H1 (cell line): ENCODE data around the gene TMEM269. TPM values are rescaled to one million over a fixed set of nuclear protein-coding genes. Genes with fewer than 3 reads are reported as not detected.

Source experiments
- CTCF ChIA-PET: fragments of 300-600 bp; sonication (Branson Sonifier 250); formaldehyde crosslinking; loops from one replicate; lab custom pipeline; 2021; ENCODE audit not compliant: partially characterized antibody; lab: Charles Lee
- POLR2A ChIA-PET: fragments of 300-600 bp; sonication (Branson Sonifier 250); formaldehyde crosslinking; loops from one replicate; lab custom pipeline; 2021; ENCODE audit warnings: inconsistent platforms; ENCODE audit not compliant: partially characterized antibody; lab: Charles Lee
- DNase-seq, 2 experiments: peaks; one replicate each; pipeline versions ENCODE4 v3.0.0 to v3.0.0-alpha.2; 2010 to 2022; ENCODE audit warnings: low spot score in 2 of 2, low read depth in 1 of 2, mixed read lengths in 1 of 2
- FAIRE-seq: peaks from 2 replicates; lab custom pipeline; 2011; peaks lifted over from hg19 to GRCh38; lab: Jason Lieb, UNC
- H2AFZ ChIP-seq: 2 replicates; pipeline ENCODE4 v1.8.1; 2012; ENCODE audit warnings: low read length, inconsistent platforms
- H2AK5ac ChIP-seq: 2 replicates; pipeline ENCODE4 v1.6.1; 2013; ENCODE audit warnings: low read depth, low read length
- H2BK120ac ChIP-seq: replicated peaks from 2 replicates; pipeline ENCODE3; 2013; ENCODE audit warnings: low read depth, low read length, inconsistent platforms
- H2BK12ac ChIP-seq: 2 replicates; pipeline ENCODE4 v1.6.1; 2013; ENCODE audit warnings: low read depth, low read length
- H2BK15ac ChIP-seq: 2 replicates; pipeline ENCODE4 v1.6.1; 2013; ENCODE audit warnings: low read length
- H2BK20ac ChIP-seq: 2 replicates; pipeline ENCODE4 v1.6.1; 2013; ENCODE audit warnings: low read length
- H2BK5ac ChIP-seq: 2 replicates; pipeline ENCODE4 v1.6.1; 2013; ENCODE audit warnings: low read depth, low read length
- H3K14ac ChIP-seq: 2 replicates; pipeline ENCODE4 v1.6.1; 2013; ENCODE audit warnings: inconsistent platforms; ENCODE audit not compliant: insufficient read length
- H3K18ac ChIP-seq: 2 replicates; pipeline ENCODE4 v1.6.1; 2013; ENCODE audit warnings: low read length; ENCODE audit errors: extremely low read depth
- H3K23ac ChIP-seq: 2 replicates; pipeline ENCODE4 v1.6.1; 2013; ENCODE audit warnings: inconsistent platforms; ENCODE audit not compliant: insufficient read length
- H3K23me2 ChIP-seq: 2 replicates; pipeline ENCODE4 v1.6.1; 2013; ENCODE audit warnings: low read depth, low read length
- H3K27ac ChIP-seq: 2 replicates; pipeline ENCODE4 v1.6.1; 2011; ENCODE audit warnings: low read depth, low read length, inconsistent platforms
- H3K27me3 ChIP-seq, 4 experiments: replicated peaks in 1 of 4; 1 replicate in 1 of 4; 2 replicates in 3 of 4; pipeline versions ENCODE4 v1.6.1 to v1.8.1; 2011 to 2013; ENCODE audit warnings: low read length in 3 of 4, mild to moderate bottlenecking in 3 of 4, inconsistent platforms in 2 of 4, mixed read lengths in 2 of 4, moderate library complexity in 1 of 4; ENCODE audit not compliant: control insufficient read depth in 3 of 4, insufficient read depth in 3 of 4; ENCODE audit errors: extremely low read depth in 1 of 4
- H3K36me3 ChIP-seq, 4 experiments: 2 replicates each; pipeline versions ENCODE4 v1.6.1 to v1.8.1; 2011 to 2013; ENCODE audit warnings: mild to moderate bottlenecking in 4 of 4, low read length in 3 of 4, moderate library complexity in 2 of 4, control low read depth in 1 of 4, inconsistent platforms in 1 of 4; ENCODE audit not compliant: insufficient read depth in 4 of 4, control insufficient read depth in 2 of 4
- H3K4ac ChIP-seq: replicated peaks from 2 replicates; pipeline ENCODE3; 2013; ENCODE audit warnings: low read length, low read depth, mixed read lengths, inconsistent platforms; ENCODE audit not compliant: insufficient read length
- H3K4me1 ChIP-seq, 4 experiments: replicated peaks in 1 of 4; 1 replicate in 1 of 4; 2 replicates in 3 of 4; pipeline versions ENCODE4 v1.6.1 to v1.8.1; 2011 to 2013; ENCODE audit warnings: low read length in 3 of 4, inconsistent platforms in 2 of 4, mixed read lengths in 1 of 4; ENCODE audit not compliant: insufficient read depth in 4 of 4, control insufficient read depth in 3 of 4
- H3K4me2 ChIP-seq, 2 experiments: 2 replicates each; pipeline versions ENCODE4 v1.6.1 to v1.8.1; 2011 to 2013; ENCODE audit warnings: low read depth in 2 of 2, low read length in 2 of 2, control low read depth in 1 of 2, inconsistent platforms in 1 of 2, mild to moderate bottlenecking in 1 of 2; ENCODE audit not compliant: insufficient read depth in 1 of 2
- H3K4me3 ChIP-seq, 4 experiments: fragments of 200-600, 300-600 bp in 1 of 4; sonication (generic), shearing (Covaris generic), sonication (Bioruptor Twin) in 1 of 4; 2 replicates each; pipeline versions ENCODE4 v1.5.1 to v1.8.1; 2011 to 2016; ENCODE audit warnings: low read length in 4 of 4, low read depth in 3 of 4, control low read depth in 2 of 4, inconsistent platforms in 2 of 4, mild to moderate bottlenecking in 2 of 4, mixed read lengths in 1 of 4, moderate library complexity in 1 of 4; ENCODE audit not compliant: insufficient read depth in 2 of 4; ENCODE audit errors: extremely low read depth in 1 of 4
- H3K56ac ChIP-seq: replicated peaks from 2 replicates; pipeline ENCODE3; 2013; ENCODE audit warnings: low read depth, mild to moderate bottlenecking, mixed read lengths, low read length, inconsistent platforms; ENCODE audit not compliant: insufficient read length
- H3K79me1 ChIP-seq: 2 replicates; pipeline ENCODE4 v1.6.1; 2013; ENCODE audit warnings: low read depth, low read length, control low read depth
- H3K79me2 ChIP-seq, 2 experiments: 2 replicates each; pipeline versions ENCODE4 v1.6.1 to v1.8.1; 2012 to 2013; ENCODE audit warnings: low read length in 2 of 2, mild to moderate bottlenecking in 2 of 2, inconsistent platforms in 1 of 2; ENCODE audit not compliant: insufficient read depth in 2 of 2, control insufficient read depth in 1 of 2
- H3K9ac ChIP-seq, 4 experiments: replicated peaks in 1 of 4; 1 replicate in 1 of 4; 2 replicates in 3 of 4; pipeline versions ENCODE4 v1.6.1 to v1.8.1; 2011 to 2013; ENCODE audit warnings: low read depth in 3 of 4, low read length in 3 of 4, control low read depth in 2 of 4, mild to moderate bottlenecking in 2 of 4, moderate library complexity in 2 of 4, inconsistent platforms in 1 of 4; ENCODE audit errors: extremely low read depth in 1 of 4
- H3K9me3 ChIP-seq, 2 experiments: 2 replicates each; pipeline versions ENCODE4 v1.6.1 to v1.8.1; 2012 to 2013; ENCODE audit warnings: mild to moderate bottlenecking in 2 of 2, moderate library complexity in 2 of 2, control low read depth in 1 of 2, inconsistent platforms in 1 of 2, low read depth in 1 of 2, low read length in 1 of 2, mixed read lengths in 1 of 2; ENCODE audit not compliant: insufficient read depth in 2 of 2
- H4K20me1 ChIP-seq, 2 experiments: replicated peaks in 1 of 2; 2 replicates each; pipeline versions ENCODE3 to v1.8.1; 2011 to 2013; ENCODE audit warnings: inconsistent platforms in 2 of 2, low read length in 2 of 2, mild to moderate bottlenecking in 1 of 2; ENCODE audit not compliant: insufficient read depth in 2 of 2, control insufficient read depth in 1 of 2
- H4K5ac ChIP-seq: 2 replicates; pipeline ENCODE4 v1.6.1; 2013; ENCODE audit warnings: low read length, low read depth, mixed read lengths, inconsistent platforms; ENCODE audit not compliant: insufficient read length
- H4K8ac ChIP-seq: 2 replicates; pipeline ENCODE4 v1.8.0; 2013; ENCODE audit warnings: mild to moderate bottlenecking, moderate library complexity, low read length, inconsistent platforms; ENCODE audit not compliant: insufficient read depth; ENCODE audit errors: extremely low read depth
- H4K91ac ChIP-seq: replicated peaks from 2 replicates; pipeline ENCODE3; 2013; ENCODE audit warnings: low read length, mixed read lengths, inconsistent platforms; ENCODE audit not compliant: insufficient read length
- BACH1 ChIP-seq: IDR thresholded peaks from 2 replicates; pipeline ENCODE4 v1.6.1; 2012; ENCODE audit warnings: low read length, improper control_type of control experiment
- CBX5 ChIP-seq: fragments of 300-800, 300-1000 bp; sonication (generic); IDR thresholded peaks from 2 replicates; pipeline ENCODE4 v1.7.1; 2016; ENCODE audit warnings: antibody characterized with exemption, low read length, low read depth
- CREB1 ChIP-seq: IDR thresholded peaks from 2 replicates; pipeline ENCODE4 v1.6.1; 2012; ENCODE audit warnings: inconsistent platforms
- CTBP2 ChIP-seq: IDR thresholded peaks from 2 replicates; pipeline ENCODE4 v1.7.0; 2011; ENCODE audit warnings: borderline replicate concordance, mild to moderate bottlenecking, moderate library complexity, mixed read lengths, low read length; ENCODE audit not compliant: insufficient read depth, insufficient read length
- NANOG ChIP-seq: IDR thresholded peaks from 2 replicates; pipeline ENCODE4 v1.6.1; 2011; ENCODE audit warnings: low read length, low read depth, mild to moderate bottlenecking, inconsistent platforms; ENCODE audit not compliant: insufficient read depth, poor library complexity, severe bottlenecking
- POLR2AphosphoS5 ChIP-seq: IDR thresholded peaks from 2 replicates; pipeline ENCODE4 v1.6.1; 2011; ENCODE audit warnings: low read depth, low read length
- POU5F1 ChIP-seq: IDR thresholded peaks from 2 replicates; pipeline ENCODE4 v1.6.1; 2011; ENCODE audit warnings: low read depth, mild to moderate bottlenecking, low read length, moderate library complexity
- RFX5 ChIP-seq: IDR thresholded peaks from 2 replicates; pipeline ENCODE4 v1.6.1; 2011; ENCODE audit warnings: low read depth, low read length, improper control_type of control experiment, borderline replicate concordance
- SAP30 ChIP-seq: fragments of 300-600 bp; sonication (generic); IDR thresholded peaks from 2 replicates; pipeline ENCODE4 v1.7.1; 2012; ENCODE audit warnings: low read length, moderate library complexity, mild to moderate bottlenecking, inconsistent platforms; ENCODE audit not compliant: insufficient read depth, insufficient replicate concordance
- SIX5 ChIP-seq: IDR thresholded peaks from 2 replicates; pipeline ENCODE4 v1.6.1; 2011; ENCODE audit warnings: mild to moderate bottlenecking, low read depth, low read length
- YY1 ChIP-seq: IDR thresholded peaks from 2 replicates; pipeline ENCODE4 v1.6.1; 2011; ENCODE audit warnings: low read depth, mild to moderate bottlenecking, low read length
- ZNF274 ChIP-seq: IDR thresholded peaks from 2 replicates; pipeline ENCODE4 v1.7.0; 2012; ENCODE audit warnings: low read length, borderline replicate concordance; ENCODE audit errors: extremely low read depth
- WGBS, 2 experiments: shearing (Covaris generic) in 1 of 2; methylation state at CpG; one replicate each; pipeline versions ENCODE4 v1.1.6 to v1.1.7; 2013 to 2015; ENCODE audit warnings: low lambda C conversion rate in 2 of 2, mixed read lengths in 2 of 2, inconsistent platforms in 1 of 2, low coverage in 1 of 2, missing lambda C conversion rate in 1 of 2; ENCODE audit not compliant: insufficient replicate concordance in 2 of 2, insufficient coverage in 1 of 2, insufficient read length in 1 of 2; ENCODE audit errors: extremely low coverage in 1 of 2, missing lambda C conversion rate in 1 of 2; 5-methylcytosine and 5-hydroxymethylcytosine counted together
- polyA plus RNA-seq, 7 experiments: library from polyadenylated mRNA; depleted of rRNA in 3 of 7; stranded (reverse) in 5 of 7; unstranded in 2 of 7; fragments of >200 nt in 5 of 7; fragments of 200-250 nt in 2 of 7; gene quantifications; 1 replicate in 5 of 7; 2 replicates in 1 of 7; 4 replicates in 1 of 7; pipeline versions ENCODE4 v1.2.1 to v1.2.3, GENCODE V29; 2011 to 2013; ENCODE audit warnings: missing spikeins in 2 of 7, mixed read lengths in 2 of 7
- total RNA-seq: library from RNA; stranded (reverse); fragmentation: NEBNext Ultra II Directional; extraction: Animal tissue kit (Norgen Biotek cat#: 25700); gene quantifications from 2 replicates; pipeline ENCODE4 v1.2.1, GENCODE V29; 2021

The TMEM269 gene
- total and polyA plus RNA-seq, 2 of the 8 experiments (the other 6 are each of a cell fraction or from before 2014, with no cell fraction given), result 0.14 to 0.35 TPM

DNA sequence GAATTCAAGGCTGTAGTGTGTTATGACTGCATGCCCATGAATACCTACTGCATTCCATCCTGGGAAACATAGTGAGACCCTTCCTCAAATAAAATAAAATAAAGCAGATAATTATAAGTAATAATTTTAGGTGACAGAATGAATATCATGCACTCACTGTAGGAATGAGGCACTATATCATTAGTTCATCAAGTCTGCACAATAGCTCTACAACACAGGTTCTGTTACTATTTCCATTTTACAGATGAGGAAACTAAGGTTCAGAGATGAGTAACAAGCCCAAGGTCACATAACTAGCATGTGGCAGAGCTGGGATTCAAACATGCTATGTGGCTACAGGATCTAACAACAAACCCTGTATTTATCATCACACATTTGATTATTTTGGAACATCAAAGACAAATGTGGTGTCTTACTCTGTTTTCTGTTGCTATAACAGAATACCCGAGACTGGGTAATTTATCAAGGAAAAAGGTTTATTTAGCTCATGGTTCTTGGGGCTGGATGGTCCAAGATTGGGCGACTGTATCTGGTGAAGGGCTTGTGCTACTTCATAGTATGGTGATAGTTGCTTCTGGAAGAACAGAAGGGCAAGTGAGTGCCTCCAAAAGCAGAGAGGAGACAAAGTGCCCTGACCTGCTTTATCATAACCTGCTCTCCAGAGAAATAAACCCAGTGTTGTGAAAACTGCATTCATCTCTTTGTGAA, 56.8 kb downstream of the TMEM269 start:
- Histone ChIP-seq H2AFZ (no peak overlapping the region), H4K5ac (no peak overlapping the region), H3K79me2 (no peaks in the 10 kb centered on the region; a peak in 1 of 4 replicates), H3K23me2 (0 out of 2 replicates have a peak, but pooled peaks cover 2% of the 10 kb centered on the region), H2BK12ac (no peak overlapping the region), H3K14ac (no peak overlapping the region), H3K56ac (no peak overlapping the region), H3K4me2 (no peak overlapping the region), H3K9ac (no peak overlapping the region), H4K8ac (no peak overlapping the region), H4K20me1 (no peaks in the 10 kb centered on the region), H4K91ac (no peak overlapping the region), H3K27me3 (no peaks in the 10 kb centered on the region), H3K36me3 (no peaks in the 10 kb centered on the region), H2BK20ac (no peak overlapping the region), H3K9me3 (no peaks in the 10 kb centered on the region), H2BK120ac (no peak overlapping the region), H3K4me1 (no peaks in the 10 kb centered on the region), H3K4me3 (no peak overlapping the region), H3K18ac (no peak overlapping the region), H2BK5ac (no peak overlapping the region), H3K79me1 (no peaks in the 10 kb centered on the region), H3K23ac (no peak overlapping the region), H2AK5ac (no peak overlapping the region), H2BK15ac (no peak overlapping the region), H3K27ac (no peak overlapping the region), H3K4ac (no peak overlapping the region)
- DNase-seq (no peak), FAIRE-seq (no peak)
- WGBS, 2 experiments, result 69% methylated on average over 2 of the region's 2 CpGs; no CpG with 5 or more reads in 1 of the 2 experiments
- ChIA-PET CTCF (no interaction called here), POLR2A (no interaction called here)
- TF ChIP-seq ZNF274, result no peak
- no peak for TF ChIP-seq CREB1
- no peak for TF ChIP-seq CBX5
- TF ChIP-seq CTBP2, result no peak
- no peak for TF ChIP-seq BACH1
- no peak for TF ChIP-seq RFX5
- TF ChIP-seq POLR2AphosphoS5, result no peak
- no peak for TF ChIP-seq POU5F1
- no peak for TF ChIP-seq SIX5
- no peak for TF ChIP-seq NANOG
- no peak for TF ChIP-seq SAP30
- TF ChIP-seq YY1, result no peak
- TF ChIP-seq, all 59 proteins: peak for 0
